AG10803 (cell line): Measurements from ENCODE around the gene KLF9.
A peak's percentile ranks its signal among the peaks of the same experiment; 100 is the strongest.

ENCODE experiments used
- DNase-seq: peaks from one replicate; pipeline ENCODE4 v3.0.0; 2010; ENCODE audit warnings: low read depth
- H3K4me3 ChIP-seq: 2 replicates; pipeline ENCODE4 v1.5.1; 2011; ENCODE audit warnings: mild to moderate bottlenecking, low read length, control low read depth
- CTCF ChIP-seq: conservative IDR thresholded peaks from 2 replicates; pipeline ENCODE4 v1.5.1; 2011; ENCODE audit warnings: mild to moderate bottlenecking, low read length, control low read depth, inconsistent platforms

KLF9 gene

GRCh38 chr9:70410368-70410767 lies 4.1 kb downstream of the KLF9 start:
- peak overlapping the region; percentile 99 for H3K4me3 ChIP-seq
- no peak for TF ChIP-seq CTCF
- peak; percentile 68 for DNase-seq

- DNase-seq = no peak
- TF ChIP-seq CTCF = no peak
- H3K4me3 ChIP-seq = peak overlapping the region; percentile 99
These were observed 4.7 kb downstream of the KLF9 start for GRCh38 chr9:70409800-70410199.

GRCh38 chr9:70409280-70409679 lies 5.2 kb downstream of the KLF9 start:
- DNase-seq = peak; percentile 5
- H3K4me3 ChIP-seq = no peak overlapping the region
- no peak for TF ChIP-seq CTCF

GRCh38 chr9:70408393-70409040 lies 5.9 kb downstream of the KLF9 start:
- no peak overlapping the region for H3K4me3 ChIP-seq
- DNase-seq = peak; percentile 71
- TF ChIP-seq CTCF = no peak

GRCh38 chr9:70407081-70407503 lies 7.4 kb downstream of the KLF9 start:
- no peak for TF ChIP-seq CTCF
- H3K4me3 ChIP-seq = no peak overlapping the region
- peak; percentile 97 for DNase-seq

GRCh38 chr9:70406434-70406862 lies 8.0 kb downstream of the KLF9 start:
- no peak overlapping the region for H3K4me3 ChIP-seq
- peak; percentile 70 for DNase-seq
- no peak for TF ChIP-seq CTCF

- no peak overlapping the region for H3K4me3 ChIP-seq
- DNase-seq = peak; percentile 25
- no peak for TF ChIP-seq CTCF
These were observed 8.5 kb downstream of the KLF9 start for GRCh38 chr9:70405808-70406433.
